GM18508 (cell line): Measurements from ENCODE around the gene CDHR2.

ENCODE experiments used
- ATAC-seq: cut with Tn5 transposase; IDR thresholded peaks from one replicate; pipeline ENCODE4 v1.9.1; 2021; ENCODE audit warnings: moderate number of reproducible peaks; ENCODE audit not compliant: insufficient read depth, unreplicated experiment

The CDHR2 gene

DNA sequence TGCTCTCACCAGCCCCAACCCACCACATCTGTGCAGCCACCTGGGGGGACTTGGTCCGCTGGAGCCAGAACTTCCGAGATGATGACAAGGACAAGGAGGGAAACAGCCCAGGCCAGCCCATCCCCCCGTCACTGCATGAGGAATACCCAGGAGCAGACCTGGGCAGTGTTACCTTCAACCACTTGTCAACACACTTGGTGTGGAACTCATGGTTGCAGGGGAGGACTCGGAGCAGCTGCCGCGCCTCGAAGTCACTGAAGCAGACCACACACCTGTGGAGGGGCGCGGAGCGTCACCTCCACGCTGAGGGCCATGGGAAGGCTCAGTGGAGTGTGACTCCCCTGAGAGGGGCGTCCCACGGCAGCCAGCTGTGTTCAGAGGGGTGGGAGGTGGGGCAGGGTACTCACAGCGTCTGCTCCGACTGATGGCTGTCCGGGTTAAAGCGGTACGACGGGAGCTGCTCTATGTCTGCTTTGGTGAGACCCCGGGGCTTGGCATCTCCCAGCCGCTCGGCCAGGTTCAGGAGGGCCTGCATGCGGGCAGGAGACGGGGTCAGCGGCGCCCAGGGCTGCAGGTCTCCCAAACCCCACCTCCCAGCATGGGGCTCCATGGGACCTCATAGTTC is 19.9 kb upstream of the CDHR2 start:
- no peak for ATAC-seq

DNA sequence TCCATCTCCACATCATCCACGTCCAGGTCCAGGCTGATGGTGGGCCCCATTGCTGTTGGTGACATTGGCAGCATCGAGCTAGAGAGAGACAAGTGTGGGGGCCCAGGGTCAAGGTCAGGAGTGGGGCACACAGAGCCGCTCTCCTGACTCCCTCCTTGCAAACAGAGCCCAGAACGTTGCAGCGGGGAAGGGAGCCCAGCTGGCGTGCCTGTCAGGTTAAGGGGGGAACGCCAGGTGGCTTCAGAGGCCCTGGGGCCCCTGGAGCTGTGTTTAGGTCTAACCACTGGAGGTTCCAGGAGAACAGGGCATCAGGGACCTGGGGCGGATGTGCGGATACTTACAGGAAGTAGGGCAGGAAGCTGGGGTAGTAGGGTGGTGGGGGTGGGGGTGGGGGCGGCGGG is 19.4 kb upstream of the CDHR2 start:
- ATAC-seq, result no peak

DNA sequence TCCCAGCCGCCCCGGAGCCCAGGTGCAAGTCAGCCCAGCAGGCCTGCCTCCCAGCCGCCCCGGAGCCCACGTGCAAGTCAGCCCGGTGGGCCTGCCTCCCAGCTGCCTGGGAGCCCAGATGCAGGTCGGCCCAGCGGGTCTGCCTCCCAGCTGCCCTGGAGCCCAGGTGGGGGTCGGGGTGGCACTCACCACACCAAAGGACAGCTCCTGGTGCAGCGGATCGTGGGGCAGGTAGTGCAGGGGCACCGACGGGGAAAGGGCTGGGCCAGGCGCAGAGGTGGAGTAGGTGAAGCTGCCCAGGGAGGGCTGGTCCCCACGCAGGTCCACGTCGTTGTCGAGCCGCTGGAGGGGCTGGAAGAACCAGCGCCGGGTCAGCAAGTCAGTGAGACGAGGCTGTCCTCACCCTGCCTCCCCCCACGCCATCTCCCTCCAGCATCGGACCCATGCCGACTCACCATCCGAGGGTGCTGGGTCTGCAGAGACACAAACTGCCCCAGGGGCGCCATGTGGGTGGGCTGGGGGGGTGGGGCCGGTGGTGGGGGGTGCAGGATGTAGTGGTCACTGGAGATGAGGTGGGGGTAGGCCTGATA is 18.7 kb upstream of the CDHR2 start:
- ATAC-seq, result no peak

- ATAC-seq, result no peak
Observed at GRCh38 chr5:176530983-176531901, 17.9 kb upstream of the CDHR2 start.

GRCh38 chr5:176531902-176532493 is 17.1 kb upstream of the CDHR2 start:
- no peak for ATAC-seq

- no peak for ATAC-seq
Observed at GRCh38 chr5:176532795-176533194, 16.3 kb upstream of the CDHR2 start.

DNA sequence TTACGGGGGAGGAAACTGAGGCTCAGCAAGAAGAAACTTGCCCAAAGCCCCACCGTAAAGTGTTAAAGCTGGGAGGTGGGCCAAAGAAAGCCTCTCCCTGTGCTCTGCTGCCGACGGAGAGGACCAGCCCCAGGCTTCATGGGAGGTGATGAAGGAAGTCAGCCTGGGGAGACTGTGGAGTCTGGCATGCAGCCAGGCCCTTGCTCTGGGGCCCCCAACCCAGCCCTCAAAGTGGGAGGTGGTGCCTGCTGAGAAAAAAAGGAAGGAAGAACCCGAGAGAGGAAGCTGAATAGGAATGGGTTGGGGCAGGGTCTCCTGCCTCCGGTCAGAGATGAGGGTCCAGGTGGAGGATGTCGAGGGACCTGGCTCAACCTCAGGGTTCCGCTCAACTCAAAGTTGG is 15.8 kb upstream of the CDHR2 start:
- no peak for ATAC-seq

- ATAC-seq, result no peak
Observed at GRCh38 chr5:176533894-176534611, 15.1 kb upstream of the CDHR2 start.

- ATAC-seq, result no peak
Observed at GRCh38 chr5:176534640-176535039, 14.5 kb upstream of the CDHR2 start.

GRCh38 chr5:176535101-176535663 is 14.0 kb upstream of the CDHR2 start:
- no peak for ATAC-seq

DNA sequence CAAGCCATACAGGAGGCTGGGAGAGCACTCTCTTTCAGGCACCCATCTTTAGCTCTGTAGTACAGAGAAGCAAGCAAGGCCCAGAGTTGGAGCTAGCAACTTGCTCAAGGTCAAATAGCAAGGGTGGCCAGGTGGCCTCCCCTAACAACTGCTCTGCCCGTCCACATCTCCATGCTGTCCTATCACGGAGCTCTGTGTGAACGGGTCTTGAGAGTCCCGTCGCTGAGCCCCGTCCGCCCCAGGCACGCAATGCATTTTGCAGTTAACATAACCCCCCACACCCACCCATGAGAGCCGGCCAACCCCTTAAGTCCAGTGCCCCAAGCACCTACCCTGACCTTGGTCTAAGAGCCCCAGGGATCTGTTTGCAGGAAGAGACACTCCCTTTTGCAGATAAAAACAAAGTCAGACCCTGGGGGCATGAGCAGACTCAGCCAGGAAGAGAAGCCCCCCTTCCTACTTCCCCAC is 13.4 kb upstream of the CDHR2 start:
- no peak for ATAC-seq

GRCh38 chr5:176536132-176536901 is 12.8 kb upstream of the CDHR2 start:
- no peak for ATAC-seq

DNA sequence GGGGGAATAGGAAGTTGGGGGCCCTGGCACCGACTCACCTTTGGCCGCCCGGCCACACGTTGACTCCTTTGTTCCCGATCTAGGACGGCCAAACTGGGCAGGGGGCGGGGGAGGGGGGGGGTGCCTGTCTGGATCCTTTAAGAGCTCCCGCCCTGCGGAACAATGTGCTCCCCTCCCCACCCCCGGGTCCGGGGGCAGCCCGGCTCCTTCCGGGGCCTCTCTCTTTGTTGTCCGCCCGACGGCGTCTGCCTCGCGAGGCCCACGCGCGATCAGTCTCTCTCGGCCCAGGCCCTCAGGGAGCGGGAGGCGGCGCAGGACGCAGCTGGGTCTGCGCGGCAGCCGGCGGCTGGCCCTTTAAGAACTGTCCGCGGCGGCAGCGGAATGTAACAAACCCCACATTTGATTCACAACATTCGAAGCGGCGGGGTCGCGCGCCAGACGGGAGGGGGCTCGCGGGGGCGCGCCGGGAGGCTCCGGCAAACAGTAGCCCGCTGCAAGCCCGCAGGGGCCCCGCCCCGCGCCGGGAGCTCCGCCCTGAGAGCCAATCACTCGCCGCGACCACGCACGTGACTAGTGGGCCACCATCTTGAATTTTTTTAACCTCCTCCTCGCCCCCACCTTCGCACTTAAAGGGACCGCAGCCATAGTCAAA is 12.1 kb upstream of the CDHR2 start, which contains the start of gene RNF44:
TSS of gene RNF44 (minus strand) at position 501 of the 652 bp plus-strand sequence. CDS start 4,930 bp downstream, outside the sequence.
- peak; percentile 35 for ATAC-seq

DNA sequence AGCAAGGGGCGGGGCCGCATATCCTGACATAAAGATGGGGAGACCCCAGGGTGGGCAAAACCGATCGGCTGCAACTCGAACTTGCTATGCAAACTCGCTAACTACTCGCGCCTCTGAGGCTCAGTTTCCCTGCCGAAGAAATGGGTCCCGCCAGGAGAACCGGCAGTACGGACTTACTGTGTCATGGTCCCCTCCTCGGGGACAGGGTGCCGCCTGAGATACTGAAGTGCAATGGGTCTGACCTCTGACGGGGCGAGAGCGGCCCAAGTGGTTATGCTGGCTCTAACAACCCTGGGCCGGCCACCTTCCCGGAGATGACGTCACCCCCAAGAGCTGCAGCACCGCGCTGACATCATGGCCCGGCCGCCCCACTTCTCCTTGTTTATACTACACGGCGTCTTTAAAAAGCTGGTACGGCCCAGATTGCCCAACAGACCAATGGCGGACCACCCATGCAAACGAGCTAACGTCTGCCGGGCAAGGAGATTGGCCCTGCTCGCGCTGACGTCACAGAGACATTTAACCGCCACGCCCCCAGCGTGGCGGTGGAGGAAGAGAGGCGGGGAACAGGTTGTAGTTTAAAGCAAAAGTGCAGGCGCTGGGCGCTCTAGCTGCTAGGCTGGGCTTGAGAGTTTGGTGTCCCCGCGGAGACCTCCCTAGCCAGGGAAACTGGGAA is 11.4 kb upstream of the CDHR2 start:
- ATAC-seq, result peak; percentile 41

- no peak for ATAC-seq
Observed at GRCh38 chr5:176538230-176538988, 10.7 kb upstream of the CDHR2 start.

- no peak for ATAC-seq
Observed at GRCh38 chr5:176538989-176539384, 10.2 kb upstream of the CDHR2 start.

DNA sequence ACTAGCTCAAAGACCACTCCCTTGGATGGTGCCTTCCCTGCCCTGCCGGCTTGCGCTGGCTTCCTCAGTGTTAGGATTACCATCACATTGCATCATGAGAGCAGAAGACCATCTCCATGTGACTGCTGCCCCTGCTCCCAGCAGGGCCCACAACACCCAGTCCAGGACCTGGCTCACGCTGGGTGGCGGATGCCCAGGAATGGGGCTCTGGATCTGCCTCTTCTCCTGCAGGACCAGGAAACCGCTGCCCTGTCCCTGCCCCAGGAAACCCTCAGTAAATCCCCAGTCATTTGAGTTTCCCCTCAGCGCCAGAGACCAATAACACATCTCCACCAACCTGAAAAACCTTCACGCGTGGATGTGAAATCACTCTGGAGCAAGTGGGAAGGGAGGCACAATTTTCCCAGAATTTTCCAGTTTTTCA is 8.7 kb upstream of the CDHR2 start:
- no peak for ATAC-seq
